ENCODE data around the gene VIT. TPM values are rescaled to one million over a fixed set of nuclear protein-coding genes. Genes with fewer than 3 reads are reported as not detected.

Gene VIT
- total and polyA plus RNA-seq, 4 donors = 0.07 to 0.17 (median 0.09) TPM; not detected in 1

GRCh38 chr2:36653967-36654694 lies 42.4 kb upstream of the VIT start:
- Histone ChIP-seq H3K9me3 (ENCODE audit: control insufficient read depth in 4 of 4, low read length in 3 of 4) (no peaks in the 10 kb centered on the region), H3K27ac (ENCODE audit: low read depth in 1 of 2, low read length in 2 of 2) (no peak overlapping the region), H3K27me3 (ENCODE audit: control insufficient read depth in 4 of 4, insufficient read depth in 4 of 4, low read length in 3 of 4) (no peaks in the 10 kb centered on the region), H3K36me3 (ENCODE audit: control insufficient read depth in 4 of 4, insufficient read depth in 3 of 4, low read depth in 1 of 4, low read length in 3 of 4) (no peaks in the 10 kb centered on the region), H3K4me3 (ENCODE audit: low read depth in 1 of 3, low read length in 3 of 3) (no peak overlapping the region), H3K4me1 (ENCODE audit: control insufficient read depth in 4 of 4, insufficient read depth in 4 of 4, low read length in 3 of 4) (no peaks in the 10 kb centered on the region), H3K9ac (ENCODE audit: low read depth in 1 of 2, low read length in 2 of 2) (no peak overlapping the region)
- WGBS = 66% methylated on average over 2 of the region's 2 CpGs
- DNase-seq (ENCODE audit: low spot score) = no peak
- TF ChIP-seq JUND (IDR thresholded peaks at IDR 0.05) (no peak), FOXA1 (IDR thresholded peaks at IDR 0.05) (no peak), NR2F2 (IDR thresholded peaks at IDR 0.05) (no peak), ATF3 (IDR thresholded peaks at IDR 0.05) (no peak), MAX (IDR thresholded peaks at IDR 0.05) (no peak), GABPA (IDR thresholded peaks at IDR 0.05 in 1 of 2, conservative IDR thresholded peaks at IDR 0.05 in 1 of 2) (no peak), FOXA2 (IDR thresholded peaks at IDR 0.05) (no peak), HNF4G (IDR thresholded peaks at IDR 0.05) (no peak), CTCF (IDR thresholded peaks at IDR 0.05; ENCODE audit: low read depth, low read length, missing input control) (no peak), RAD21 (IDR thresholded peaks at IDR 0.05) (no peak), HNF4A (conservative IDR thresholded peaks at IDR 0.05) (no peak), EGR1 (IDR thresholded peaks at IDR 0.05; ENCODE audit: low read depth in 2 of 2) (no peak), RXRA (IDR thresholded peaks at IDR 0.05) (no peak), REST (IDR thresholded peaks at IDR 0.05) (no peak), TAF1 (conservative IDR thresholded peaks at IDR 0.05) (no peak), SP1 (IDR thresholded peaks at IDR 0.05) (no peak), YY1 (IDR thresholded peaks at IDR 0.05) (no peak), ZBTB33 (IDR thresholded peaks at IDR 0.05) (no peak)

Measured in liver (tissue), 9 donors.